ENCODE measurements around the gene BPIFB4. TPM values are rescaled to one million over a fixed set of nuclear protein-coding genes. Genes with fewer than 3 reads are reported as not detected.
"Not testable (repeated sequence)": the region's sequence is repeated elsewhere in the genome, so short reads cannot be mapped to it uniquely, and the experiment has no call there.

BPIFB4 gene
- total and polyA plus RNA-seq, 3 experiments from 2014 or later = not detected

DNA sequence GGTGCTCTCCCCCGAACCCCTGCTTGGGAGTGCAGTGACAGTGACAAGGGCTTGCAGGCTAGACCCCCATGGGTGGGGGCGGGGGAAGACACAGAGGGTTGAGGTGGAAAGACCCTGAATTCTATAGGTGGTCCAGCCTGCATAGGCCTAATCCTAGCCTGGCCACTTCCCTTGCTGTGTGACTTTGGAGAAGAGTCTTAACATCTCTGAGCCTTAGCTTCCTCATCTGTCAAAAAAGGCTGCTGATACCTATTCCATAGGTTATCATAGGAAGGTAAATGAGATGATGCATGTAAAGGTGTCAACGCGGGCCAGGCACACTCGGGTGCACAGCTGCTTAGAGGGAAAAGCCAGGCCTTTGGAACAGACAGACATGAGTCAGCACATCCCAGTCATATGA is 15.8 kb downstream of the BPIFB4 start:
- Mint-ChIP-seq H3K4me1 (peaks cover 0 to 5% (median 0%) of the 10 kb centered on the region in 3 donors), H3K36me3 (no peaks in the 10 kb centered on the region), H3K9me3 (no peaks in the 10 kb centered on the region), H3K27ac (peak overlapping the region in 1 of 8 donors; percentile 72), H3K27me3 (no peaks in the 10 kb centered on the region), H3K4me3 (no peak overlapping the region)
- POLR2A ChIA-PET = no interaction called here
- H3K9me3 ChIP-seq (ENCODE audit: low read length) = no peaks in the 10 kb centered on the region
- H3K4me3 ChIP-seq (ENCODE audit: low read length) = no peak overlapping the region
- peaks cover 5% of the 10 kb centered on the region for H3K4me1 ChIP-seq (ENCODE audit: insufficient read depth, low read length)
- H3K27me3 ChIP-seq (ENCODE audit: insufficient read depth, low read length, poor library complexity, severe bottlenecking) = no peaks in the 10 kb centered on the region
- no peaks in the 10 kb centered on the region for H3K36me3 ChIP-seq (ENCODE audit: insufficient read depth, low read length)
- no peak for DNase-seq
- CTCF ChIA-PET = interaction anchor here (0.9 to 1.0 kb wide), 2 partner anchors 191 to 194 kb away, joined by 4 to 8 read pairs; no protein-coding TSS in a partner anchor
- H3K27ac ChIP-seq (ENCODE audit: low read depth, low read length) = no peak overlapping the region

DNA sequence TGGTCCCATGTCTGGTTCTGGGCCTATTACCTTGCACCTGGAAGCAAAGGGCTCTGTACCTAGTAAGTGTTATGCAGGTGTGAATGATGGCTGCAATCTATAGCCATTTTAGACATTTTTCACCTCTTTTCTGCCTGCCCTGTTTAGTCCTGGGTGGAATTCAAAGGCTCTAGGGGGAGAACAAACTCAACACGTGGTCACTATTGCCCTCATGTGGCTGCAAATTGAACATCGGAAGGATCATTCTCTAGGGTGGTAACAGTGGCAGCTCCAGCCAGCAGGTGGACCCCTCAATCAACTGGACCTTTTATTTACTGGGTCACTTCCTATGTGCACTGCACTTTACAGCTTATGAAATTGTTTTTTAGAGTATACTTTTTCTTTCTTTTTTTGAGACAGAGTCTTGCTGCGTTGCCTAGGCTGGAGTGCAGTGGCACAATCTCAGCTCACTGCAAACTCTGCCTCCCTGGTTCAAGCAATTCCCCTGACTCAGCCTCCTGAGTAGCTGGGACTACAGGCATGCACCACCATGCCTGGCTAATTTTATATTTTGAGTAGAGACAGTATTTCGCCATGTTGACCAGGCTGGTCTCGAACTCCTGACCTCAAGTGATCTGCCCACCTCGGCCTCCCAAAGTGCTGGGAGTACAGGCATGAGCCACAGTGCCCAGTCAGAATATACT is 16.6 kb downstream of the BPIFB4 start:
- H3K27ac ChIP-seq (ENCODE audit: low read depth, low read length); H3K4me3 Mint-ChIP-seq; H3K9me3 Mint-ChIP-seq; H3K27me3 Mint-ChIP-seq; H3K9me3 ChIP-seq (ENCODE audit: low read length); H3K36me3 Mint-ChIP-seq; H3K4me3 ChIP-seq (ENCODE audit: low read length); POLR2A ChIA-PET; H3K4me1 ChIP-seq (ENCODE audit: insufficient read depth, low read length); H3K4me1 Mint-ChIP-seq; H3K36me3 ChIP-seq (ENCODE audit: insufficient read depth, low read length); H3K27me3 ChIP-seq (ENCODE audit: insufficient read depth, low read length, poor library complexity, severe bottlenecking): not testable (repeated sequence)
- DNase-seq = peak in 2 of 5 donors; percentile 8 to 34
- H3K27ac Mint-ChIP-seq = peak overlapping the region in 2 of 8 donors; percentile 38 to 73
- CTCF ChIA-PET = interaction anchor here (0.8 to 1.8 kb wide), 8 partner anchors 9 to 218 kb away, joined by 3 to 7 read pairs (median 3); no protein-coding TSS in a partner anchor

DNA sequence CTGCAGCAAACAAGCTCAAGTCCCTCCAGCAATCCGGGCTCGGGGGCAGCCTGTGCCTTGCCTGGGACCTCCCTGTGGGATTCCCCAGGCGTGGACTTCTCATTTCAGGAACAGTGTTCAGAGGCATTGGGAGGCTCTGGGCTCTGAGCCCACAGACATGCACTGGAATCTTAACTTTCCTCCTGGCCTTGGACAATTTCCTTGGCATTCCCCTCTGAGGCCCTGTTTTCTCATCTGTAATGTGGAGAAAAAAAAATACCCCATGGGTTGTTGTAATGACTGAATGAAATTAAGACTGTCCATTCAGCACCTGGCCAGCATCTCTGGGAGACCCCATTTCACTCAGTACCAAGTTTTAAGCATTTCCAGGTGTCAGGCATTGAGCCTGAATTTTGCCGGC is 17.6 kb downstream of the BPIFB4 start:
- no peak overlapping the region for H3K27ac ChIP-seq (ENCODE audit: low read depth, low read length)
- Mint-ChIP-seq H3K9me3 (no peaks in the 10 kb centered on the region), H3K36me3 (no peaks in the 10 kb centered on the region), H3K4me1 (peaks cover 0 to 5% (median 0%) of the 10 kb centered on the region in 3 donors), H3K27me3 (peaks cover 3% of the 10 kb centered on the region in 2 donors), H3K27ac (no peak overlapping the region), H3K4me3 (no peak overlapping the region)
- no peak for DNase-seq
- no peaks in the 10 kb centered on the region for H3K27me3 ChIP-seq (ENCODE audit: insufficient read depth, low read length, poor library complexity, severe bottlenecking)
- no peak overlapping the region for H3K4me3 ChIP-seq (ENCODE audit: low read length)
- POLR2A ChIA-PET = no interaction called here
- no peaks in the 10 kb centered on the region for H3K36me3 ChIP-seq (ENCODE audit: insufficient read depth, low read length)
- no peaks in the 10 kb centered on the region for H3K9me3 ChIP-seq (ENCODE audit: low read length)
- CTCF ChIA-PET = interaction anchor here (1.1 to 1.8 kb wide), 6 partner anchors 120 to 219 kb away, joined by 3 to 7 read pairs (median 3); no protein-coding TSS in a partner anchor
- H3K4me1 ChIP-seq (ENCODE audit: insufficient read depth, low read length) = peaks cover 5% of the 10 kb centered on the region

DNA sequence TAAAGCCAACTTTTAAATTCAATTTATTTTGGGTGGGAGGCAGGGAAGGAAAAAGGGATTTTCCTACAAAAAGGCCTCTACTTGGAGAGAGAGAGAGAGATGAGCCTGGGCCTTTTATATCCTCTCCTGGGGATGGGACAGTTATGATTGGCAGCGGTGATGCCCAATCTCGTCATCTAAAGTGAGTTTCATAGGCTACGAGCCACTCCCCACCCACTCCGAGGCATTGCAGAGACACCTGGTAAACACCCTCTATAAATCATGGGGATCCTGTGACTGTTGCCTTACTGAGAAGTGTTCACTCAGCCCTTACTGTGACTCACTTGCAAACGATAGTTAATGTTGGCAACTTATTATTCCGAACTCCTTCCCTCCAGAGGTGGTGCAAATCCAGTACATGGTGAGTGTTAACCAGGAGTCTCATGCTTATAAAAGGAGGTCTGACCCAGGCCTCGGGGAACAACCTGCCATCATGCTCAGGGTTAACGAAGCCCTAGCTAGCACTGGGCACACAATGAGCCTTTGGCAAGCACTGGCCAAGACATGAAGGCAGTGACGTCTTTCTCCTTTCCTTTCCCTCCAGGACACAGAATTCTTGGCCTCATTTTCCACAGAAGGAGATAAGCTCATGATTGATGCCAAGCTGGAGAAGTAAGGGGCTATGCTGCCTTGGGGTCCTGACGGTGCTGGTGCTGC is 20.5 kb downstream of the BPIFB4 start:
- peaks cover 3% of the 10 kb centered on the region in 2 donors for H3K27me3 Mint-ChIP-seq
- Histone ChIP-seq H3K27ac (ENCODE audit: low read depth, low read length) (no peak overlapping the region), H3K9me3 (ENCODE audit: low read length) (no peaks in the 10 kb centered on the region), H3K27me3 (ENCODE audit: insufficient read depth, low read length, poor library complexity, severe bottlenecking) (no peaks in the 10 kb centered on the region), H3K4me3 (ENCODE audit: low read length) (no peak overlapping the region), H3K4me1 (ENCODE audit: insufficient read depth, low read length) (peaks cover 5% of the 10 kb centered on the region), H3K36me3 (ENCODE audit: insufficient read depth, low read length) (no peaks in the 10 kb centered on the region)
- no peaks in the 10 kb centered on the region for H3K9me3 Mint-ChIP-seq
- H3K4me3 Mint-ChIP-seq = no peak overlapping the region
- POLR2A ChIA-PET = no interaction called here
- peaks cover 0 to 5% (median 0%) of the 10 kb centered on the region in 3 donors for H3K4me1 Mint-ChIP-seq
- no peak overlapping the region for H3K27ac Mint-ChIP-seq
- DNase-seq = no peak
- CTCF ChIA-PET = no interaction called here
- H3K36me3 Mint-ChIP-seq = no peaks in the 10 kb centered on the region

DNA sequence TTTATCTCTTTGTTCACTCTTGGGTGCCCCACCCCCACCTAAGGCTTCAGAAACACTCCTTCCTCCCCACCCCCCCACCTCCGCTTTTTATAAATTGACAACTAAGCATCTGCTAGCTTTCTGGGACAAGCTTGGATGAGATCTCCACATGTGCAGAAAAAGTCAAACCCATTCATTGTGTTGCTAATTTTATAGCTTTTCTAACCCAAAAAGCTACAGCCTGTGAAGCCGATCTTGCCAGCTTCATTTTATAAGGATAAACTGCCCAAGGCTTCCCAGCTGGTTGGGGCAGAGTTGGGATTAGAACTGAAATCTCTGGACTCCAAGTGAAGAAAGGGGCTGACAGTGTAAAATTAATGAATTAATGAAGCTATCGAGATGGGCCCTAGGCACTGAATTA is 24.1 kb downstream of the BPIFB4 start:
- Mint-ChIP-seq H3K9me3 (no peaks in the 10 kb centered on the region), H3K27me3 (peaks cover 3% of the 10 kb centered on the region in 2 donors), H3K4me1 (no peaks in the 10 kb centered on the region), H3K36me3 (no peaks in the 10 kb centered on the region), H3K4me3 (no peak overlapping the region), H3K27ac (no peak overlapping the region)
- Histone ChIP-seq H3K27me3 (ENCODE audit: insufficient read depth, low read length, poor library complexity, severe bottlenecking) (no peaks in the 10 kb centered on the region), H3K4me3 (ENCODE audit: low read length) (no peak overlapping the region), H3K27ac (ENCODE audit: low read depth, low read length) (no peak overlapping the region), H3K36me3 (ENCODE audit: insufficient read depth, low read length) (no peaks in the 10 kb centered on the region), H3K4me1 (ENCODE audit: insufficient read depth, low read length) (no peaks in the 10 kb centered on the region), H3K9me3 (ENCODE audit: low read length) (no peaks in the 10 kb centered on the region)
- POLR2A ChIA-PET = interaction anchor here (0.6 kb wide), 1 partner anchor 1081 kb away, joined by 3 read pairs; no protein-coding TSS in a partner anchor
- CTCF ChIA-PET = no interaction called here
- no peak for DNase-seq

DNA sequence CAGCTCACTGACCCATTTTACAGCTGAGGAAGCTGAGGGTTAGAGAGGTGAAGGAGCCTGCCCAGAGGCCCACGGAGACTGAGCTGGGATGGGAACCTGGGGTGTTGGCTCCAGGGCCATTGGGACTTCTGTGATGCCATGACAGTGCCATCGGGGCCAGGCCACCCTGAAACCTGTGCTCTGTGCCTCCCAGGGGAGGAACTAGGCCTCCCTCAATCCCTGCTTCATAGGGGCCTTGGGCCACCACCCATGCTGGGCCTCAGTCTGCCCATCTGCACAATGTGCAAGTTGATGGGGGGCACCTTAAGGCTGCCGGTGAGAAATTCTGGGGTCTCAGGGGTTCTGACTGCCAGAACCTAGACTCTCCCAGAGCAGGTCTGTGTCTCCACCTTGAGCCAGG is 24.9 kb downstream of the BPIFB4 start:
- Histone ChIP-seq H3K27me3 (ENCODE audit: insufficient read depth, low read length, poor library complexity, severe bottlenecking) (no peaks in the 10 kb centered on the region), H3K4me3 (ENCODE audit: low read length) (no peak overlapping the region), H3K36me3 (ENCODE audit: insufficient read depth, low read length) (no peaks in the 10 kb centered on the region), H3K9me3 (ENCODE audit: low read length) (no peaks in the 10 kb centered on the region), H3K27ac (ENCODE audit: low read depth, low read length) (no peak overlapping the region), H3K4me1 (ENCODE audit: insufficient read depth, low read length) (no peaks in the 10 kb centered on the region)
- ChIA-PET CTCF (no interaction called here), POLR2A (no interaction called here)
- H3K4me1 Mint-ChIP-seq = no peaks in the 10 kb centered on the region
- H3K27ac Mint-ChIP-seq = no peak overlapping the region
- H3K36me3 Mint-ChIP-seq = no peaks in the 10 kb centered on the region
- DNase-seq = no peak
- no peak overlapping the region for H3K4me3 Mint-ChIP-seq
- peaks cover 3% of the 10 kb centered on the region in 2 donors for H3K27me3 Mint-ChIP-seq
- H3K9me3 Mint-ChIP-seq = no peaks in the 10 kb centered on the region

DNA sequence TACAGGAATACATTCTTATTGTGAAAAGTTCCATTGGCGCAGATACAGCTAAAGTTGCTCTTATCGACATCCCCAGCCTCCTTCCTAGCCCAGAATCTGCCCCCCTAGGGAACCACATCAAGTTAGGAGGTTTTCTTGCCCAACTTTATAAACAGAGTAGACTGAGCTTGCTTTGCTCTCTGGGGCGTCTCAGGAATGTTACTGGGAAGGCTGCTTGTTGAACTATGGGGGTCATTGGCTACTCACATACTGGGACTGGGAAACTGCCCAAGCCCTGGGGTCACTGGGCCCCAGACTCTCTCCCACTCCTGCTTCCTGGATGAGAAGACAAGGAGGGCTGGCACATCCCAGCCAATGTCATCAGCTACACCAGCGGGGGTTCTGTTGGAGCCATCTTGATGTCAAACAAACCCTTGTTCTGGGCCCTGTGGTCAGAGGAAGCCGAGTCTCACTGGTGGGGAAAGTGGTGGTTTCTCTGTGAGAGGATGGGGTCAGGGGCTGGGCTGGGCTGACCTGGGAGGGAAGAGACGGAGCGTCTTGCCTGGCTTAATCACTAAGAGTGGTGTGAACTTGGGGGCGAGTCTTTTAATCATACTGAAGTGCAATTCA is 26.0 kb downstream of the BPIFB4 start:
- CTCF ChIA-PET = no interaction called here
- H3K27ac Mint-ChIP-seq = no peak overlapping the region
- Histone ChIP-seq H3K4me1 (ENCODE audit: insufficient read depth, low read length) (no peaks in the 10 kb centered on the region), H3K9me3 (ENCODE audit: low read length) (no peaks in the 10 kb centered on the region), H3K36me3 (ENCODE audit: insufficient read depth, low read length) (no peaks in the 10 kb centered on the region), H3K4me3 (ENCODE audit: low read length) (no peak overlapping the region), H3K27ac (ENCODE audit: low read depth, low read length) (no peak overlapping the region), H3K27me3 (ENCODE audit: insufficient read depth, low read length, poor library complexity, severe bottlenecking) (no peaks in the 10 kb centered on the region)
- H3K4me3 Mint-ChIP-seq = no peak overlapping the region
- no peaks in the 10 kb centered on the region for H3K9me3 Mint-ChIP-seq
- H3K36me3 Mint-ChIP-seq = no peaks in the 10 kb centered on the region
- H3K4me1 Mint-ChIP-seq = no peaks in the 10 kb centered on the region
- H3K27me3 Mint-ChIP-seq = peaks cover 3% of the 10 kb centered on the region in 2 donors
- no peak for DNase-seq
- POLR2A ChIA-PET = no interaction called here

DNA sequence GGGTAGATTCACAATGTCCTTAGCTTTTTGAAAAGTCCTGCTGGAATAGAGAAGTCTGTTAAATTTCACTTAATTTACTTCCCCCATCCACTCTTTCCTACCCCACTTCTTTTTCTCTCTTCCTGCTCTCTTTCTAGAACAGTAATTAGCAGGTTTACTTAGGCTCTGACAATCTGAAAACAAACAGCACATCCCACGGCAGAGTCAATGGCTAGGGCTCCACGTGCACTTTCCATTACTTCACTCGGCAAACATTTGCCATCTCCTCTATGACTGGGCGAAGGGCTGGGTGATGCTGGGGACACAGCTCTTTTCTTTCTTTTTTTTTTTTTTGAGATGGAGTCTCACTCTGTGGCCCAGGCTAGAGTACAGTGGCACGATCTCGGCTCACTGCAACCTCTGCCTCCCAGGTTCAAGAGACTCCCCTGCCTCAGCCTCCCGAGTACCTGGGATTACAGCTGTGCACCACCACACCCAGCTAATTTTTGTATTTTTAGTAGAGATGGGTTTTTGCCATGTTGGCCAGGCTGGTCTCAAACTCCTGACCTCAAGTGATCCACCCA is 26.7 kb downstream of the BPIFB4 start:
- H3K9me3 Mint-ChIP-seq; H3K27ac ChIP-seq (ENCODE audit: low read depth, low read length); H3K4me1 Mint-ChIP-seq; H3K27me3 Mint-ChIP-seq; H3K9me3 ChIP-seq (ENCODE audit: low read length); CTCF ChIA-PET; DNase-seq; H3K27me3 ChIP-seq (ENCODE audit: insufficient read depth, low read length, poor library complexity, severe bottlenecking); H3K4me3 ChIP-seq (ENCODE audit: low read length); H3K36me3 ChIP-seq (ENCODE audit: insufficient read depth, low read length); H3K4me3 Mint-ChIP-seq; H3K36me3 Mint-ChIP-seq; POLR2A ChIA-PET; H3K27ac Mint-ChIP-seq; H3K4me1 ChIP-seq (ENCODE audit: insufficient read depth, low read length): not testable (repeated sequence)
